A549 (cell line): Measurements from ENCODE around the gene EIF3D.

Source experiments
- CEBPB ChIP-seq, 2 experiments: fragments of >200 bp in 1 of 2; sonication (Bioruptor Twin) in 1 of 2; formaldehyde crosslinking in 1 of 2; IDR thresholded peaks; 2 replicates each; pipeline ENCODE4 v1.6.1; 2012 to 2016
- CTCF ChIP-seq: fragments of >200 bp; sonication (Bioruptor Twin); formaldehyde crosslinking; IDR thresholded peaks from 3 replicates; pipeline ENCODE4 v1.5.1; 2016
- E2F6 ChIP-seq: IDR thresholded peaks from 2 replicates; pipeline ENCODE4 v1.6.1; 2012; ENCODE audit warnings: low read depth, borderline replicate concordance
- HDAC2 ChIP-seq: fragments of 200-600 bp; sonication (generic); IDR thresholded peaks from 2 replicates; pipeline ENCODE4 v1.6.1; 2016
- POLR2A ChIP-seq: IDR thresholded peaks from 2 replicates; pipeline ENCODE4 v1.6.1; 2012; ENCODE audit warnings: mild to moderate bottlenecking, low read length
- TF ChIP-seq, protein P1 (sequence below): fragments of 200-600 bp; sonication (generic); IDR thresholded peaks from 2 replicates; pipeline ENCODE4 v1.6.1; 2016; ENCODE audit warnings: antibody characterized with exemption, mild to moderate bottlenecking, moderate library complexity
- TF ChIP-seq, protein P2 (sequence below): fragments of 150-350 bp; IDR thresholded peaks from 2 replicates; pipeline ENCODE4 v1.6.1; 2014; ENCODE audit warnings: low read depth, mild to moderate bottlenecking, low read length

- no peak for TF ChIP-seq HDAC2
- TF ChIP-seq, protein P1, sequence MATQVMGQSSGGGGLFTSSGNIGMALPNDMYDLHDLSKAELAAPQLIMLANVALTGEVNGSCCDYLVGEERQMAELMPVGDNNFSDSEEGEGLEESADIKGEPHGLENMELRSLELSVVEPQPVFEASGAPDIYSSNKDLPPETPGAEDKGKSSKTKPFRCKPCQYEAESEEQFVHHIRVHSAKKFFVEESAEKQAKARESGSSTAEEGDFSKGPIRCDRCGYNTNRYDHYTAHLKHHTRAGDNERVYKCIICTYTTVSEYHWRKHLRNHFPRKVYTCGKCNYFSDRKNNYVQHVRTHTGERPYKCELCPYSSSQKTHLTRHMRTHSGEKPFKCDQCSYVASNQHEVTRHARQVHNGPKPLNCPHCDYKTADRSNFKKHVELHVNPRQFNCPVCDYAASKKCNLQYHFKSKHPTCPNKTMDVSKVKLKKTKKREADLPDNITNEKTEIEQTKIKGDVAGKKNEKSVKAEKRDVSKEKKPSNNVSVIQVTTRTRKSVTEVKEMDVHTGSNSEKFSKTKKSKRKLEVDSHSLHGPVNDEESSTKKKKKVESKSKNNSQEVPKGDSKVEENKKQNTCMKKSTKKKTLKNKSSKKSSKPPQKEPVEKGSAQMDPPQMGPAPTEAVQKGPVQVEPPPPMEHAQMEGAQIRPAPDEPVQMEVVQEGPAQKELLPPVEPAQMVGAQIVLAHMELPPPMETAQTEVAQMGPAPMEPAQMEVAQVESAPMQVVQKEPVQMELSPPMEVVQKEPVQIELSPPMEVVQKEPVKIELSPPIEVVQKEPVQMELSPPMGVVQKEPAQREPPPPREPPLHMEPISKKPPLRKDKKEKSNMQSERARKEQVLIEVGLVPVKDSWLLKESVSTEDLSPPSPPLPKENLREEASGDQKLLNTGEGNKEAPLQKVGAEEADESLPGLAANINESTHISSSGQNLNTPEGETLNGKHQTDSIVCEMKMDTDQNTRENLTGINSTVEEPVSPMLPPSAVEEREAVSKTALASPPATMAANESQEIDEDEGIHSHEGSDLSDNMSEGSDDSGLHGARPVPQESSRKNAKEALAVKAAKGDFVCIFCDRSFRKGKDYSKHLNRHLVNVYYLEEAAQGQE, result no peak
- no peak for TF ChIP-seq CEBPB (IDR thresholded peaks at IDR 0.05)
- no peak for TF ChIP-seq E2F6
- no peak for TF ChIP-seq CTCF
- no peak for TF ChIP-seq POLR2A
- TF ChIP-seq, protein P2, sequence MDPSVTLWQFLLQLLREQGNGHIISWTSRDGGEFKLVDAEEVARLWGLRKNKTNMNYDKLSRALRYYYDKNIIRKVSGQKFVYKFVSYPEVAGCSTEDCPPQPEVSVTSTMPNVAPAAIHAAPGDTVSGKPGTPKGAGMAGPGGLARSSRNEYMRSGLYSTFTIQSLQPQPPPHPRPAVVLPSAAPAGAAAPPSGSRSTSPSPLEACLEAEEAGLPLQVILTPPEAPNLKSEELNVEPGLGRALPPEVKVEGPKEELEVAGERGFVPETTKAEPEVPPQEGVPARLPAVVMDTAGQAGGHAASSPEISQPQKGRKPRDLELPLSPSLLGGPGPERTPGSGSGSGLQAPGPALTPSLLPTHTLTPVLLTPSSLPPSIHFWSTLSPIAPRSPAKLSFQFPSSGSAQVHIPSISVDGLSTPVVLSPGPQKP, result no peak
Measured at GRCh38 chr22:36512991-36513390, 16.0 kb downstream of the EIF3D start.
